Peyer's patch (tissue), 4 donors: Measurements from ENCODE around the gene PLB1.

Experiments used
- POLR2A ChIP-seq, 2 donors: fragments of 450-650 bp; IDR thresholded peaks; one replicate each; pipeline ENCODE4 v1.5.1; 2017; ENCODE audit warnings: antibody characterized with exemption in 2 of 2, mild to moderate bottlenecking in 2 of 2, moderate library complexity in 2 of 2
- TF ChIP-seq, protein P1 (sequence below), 6 experiments: fragments of 450-650 bp in 4 of 6; fragments of 200-600 bp in 2 of 6; sonication (generic) in 1 of 6; IDR thresholded peaks; one replicate each; pipeline ENCODE4 v1.5.1; 2017 to 2019; ENCODE audit warnings: antibody characterized with exemption in 6 of 6, mild to moderate bottlenecking in 3 of 6, moderate library complexity in 1 of 6

- TF ChIP-seq, protein P1, sequence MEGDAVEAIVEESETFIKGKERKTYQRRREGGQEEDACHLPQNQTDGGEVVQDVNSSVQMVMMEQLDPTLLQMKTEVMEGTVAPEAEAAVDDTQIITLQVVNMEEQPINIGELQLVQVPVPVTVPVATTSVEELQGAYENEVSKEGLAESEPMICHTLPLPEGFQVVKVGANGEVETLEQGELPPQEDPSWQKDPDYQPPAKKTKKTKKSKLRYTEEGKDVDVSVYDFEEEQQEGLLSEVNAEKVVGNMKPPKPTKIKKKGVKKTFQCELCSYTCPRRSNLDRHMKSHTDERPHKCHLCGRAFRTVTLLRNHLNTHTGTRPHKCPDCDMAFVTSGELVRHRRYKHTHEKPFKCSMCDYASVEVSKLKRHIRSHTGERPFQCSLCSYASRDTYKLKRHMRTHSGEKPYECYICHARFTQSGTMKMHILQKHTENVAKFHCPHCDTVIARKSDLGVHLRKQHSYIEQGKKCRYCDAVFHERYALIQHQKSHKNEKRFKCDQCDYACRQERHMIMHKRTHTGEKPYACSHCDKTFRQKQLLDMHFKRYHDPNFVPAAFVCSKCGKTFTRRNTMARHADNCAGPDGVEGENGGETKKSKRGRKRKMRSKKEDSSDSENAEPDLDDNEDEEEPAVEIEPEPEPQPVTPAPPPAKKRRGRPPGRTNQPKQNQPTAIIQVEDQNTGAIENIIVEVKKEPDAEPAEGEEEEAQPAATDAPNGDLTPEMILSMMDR (IDR thresholded peaks at IDR 0.05) = no peak
- no peak for TF ChIP-seq POLR2A (IDR thresholded peaks at IDR 0.05)
Measured at GRCh38 chr2:28626376-28626775, 130.5 kb downstream of the PLB1 start.
